Measurements from ENCODE around the gene MARCKS.

The MARCKS gene

GRCh38 chr6:113854531-113855499 is 2.3 kb upstream of the MARCKS start:
- DNase-seq: no peak

DNA sequence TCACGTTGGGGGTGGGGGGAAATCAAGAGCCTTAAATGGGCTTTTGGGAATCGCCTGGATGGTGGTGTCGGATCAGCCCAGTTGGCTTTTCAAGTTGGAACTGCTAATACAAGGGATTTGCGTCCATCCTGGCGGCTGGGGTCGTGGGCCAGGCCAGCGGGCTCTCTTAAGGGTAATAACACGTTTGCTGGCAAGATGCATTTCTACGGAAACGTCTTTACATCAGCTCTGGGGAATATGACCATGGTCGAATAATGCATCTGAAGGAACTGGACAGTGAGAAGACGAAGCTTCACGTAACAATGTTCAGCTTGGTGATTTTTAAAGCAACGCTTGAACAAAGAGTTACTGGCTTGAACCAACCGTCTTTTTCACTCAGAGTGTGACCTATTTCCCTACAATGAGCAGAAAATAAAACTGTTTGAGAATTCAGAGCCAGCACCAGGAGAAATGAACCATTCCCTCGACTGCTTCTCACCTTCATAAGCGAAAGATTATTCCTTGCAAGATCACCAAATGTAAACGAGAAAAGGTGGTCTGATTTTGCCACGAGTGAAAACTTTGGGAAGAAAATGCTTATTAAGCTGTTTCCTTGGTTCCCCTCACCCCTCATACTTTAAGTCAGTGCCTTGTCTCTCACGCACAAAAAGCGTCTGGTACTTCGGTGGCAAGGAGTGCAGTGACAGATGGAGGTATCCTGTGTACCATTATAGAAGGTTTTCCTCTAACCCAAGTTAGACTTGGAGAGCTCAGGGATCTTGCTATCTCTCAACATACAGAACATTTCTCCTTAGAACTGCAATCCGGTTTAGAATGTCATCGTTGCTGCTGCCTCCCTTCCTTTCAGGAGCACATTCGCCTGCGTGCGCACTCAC is 1.4 kb upstream of the MARCKS start:
- no peak for DNase-seq

- no peak for DNase-seq
These were observed 845 bp upstream of the MARCKS start for GRCh38 chr6:113856375-113856624.

DNA sequence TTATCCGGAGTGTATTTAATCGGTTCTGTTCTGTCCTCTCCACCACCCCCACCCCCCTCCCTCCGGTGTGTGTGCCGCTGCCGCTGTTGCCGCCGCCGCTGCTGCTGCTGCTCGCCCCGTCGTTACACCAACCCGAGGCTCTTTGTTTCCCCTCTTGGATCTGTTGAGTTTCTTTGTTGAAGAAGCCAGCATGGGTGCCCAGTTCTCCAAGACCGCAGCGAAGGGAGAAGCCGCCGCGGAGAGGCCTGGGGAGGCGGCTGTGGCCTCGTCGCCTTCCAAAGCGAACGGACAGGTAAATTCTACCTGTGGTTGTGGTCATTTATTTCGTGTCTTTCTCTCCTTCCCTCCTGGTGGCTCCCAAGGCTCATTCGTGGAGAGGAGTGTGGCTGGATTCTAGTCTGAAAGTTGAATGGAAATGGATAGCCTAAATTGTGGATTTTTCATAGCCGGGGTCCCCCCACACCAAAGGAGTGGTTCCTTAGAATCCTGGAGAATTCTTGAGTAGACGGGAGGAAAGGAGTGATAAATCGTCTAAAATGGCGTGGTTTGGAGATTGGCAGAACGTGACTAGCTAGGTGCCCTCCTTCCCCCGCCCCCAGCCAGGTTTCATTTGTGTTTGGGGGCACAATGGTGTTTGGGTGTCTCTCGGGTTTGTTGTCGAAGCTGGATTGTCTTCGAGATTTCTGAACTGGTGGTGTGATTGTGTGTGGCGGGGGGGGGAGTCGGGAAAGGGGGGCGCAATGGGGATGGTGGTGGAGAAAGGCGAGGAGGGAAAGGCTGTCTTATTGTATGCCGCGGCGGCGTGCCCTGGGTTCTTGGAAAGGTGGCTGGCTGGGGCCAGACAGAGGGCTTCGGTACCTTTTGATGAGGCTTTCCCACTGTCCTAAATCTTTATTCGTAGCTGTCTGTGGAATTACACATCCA is 673 bp downstream of the MARCKS start:
- DNase-seq: no peak

DNA sequence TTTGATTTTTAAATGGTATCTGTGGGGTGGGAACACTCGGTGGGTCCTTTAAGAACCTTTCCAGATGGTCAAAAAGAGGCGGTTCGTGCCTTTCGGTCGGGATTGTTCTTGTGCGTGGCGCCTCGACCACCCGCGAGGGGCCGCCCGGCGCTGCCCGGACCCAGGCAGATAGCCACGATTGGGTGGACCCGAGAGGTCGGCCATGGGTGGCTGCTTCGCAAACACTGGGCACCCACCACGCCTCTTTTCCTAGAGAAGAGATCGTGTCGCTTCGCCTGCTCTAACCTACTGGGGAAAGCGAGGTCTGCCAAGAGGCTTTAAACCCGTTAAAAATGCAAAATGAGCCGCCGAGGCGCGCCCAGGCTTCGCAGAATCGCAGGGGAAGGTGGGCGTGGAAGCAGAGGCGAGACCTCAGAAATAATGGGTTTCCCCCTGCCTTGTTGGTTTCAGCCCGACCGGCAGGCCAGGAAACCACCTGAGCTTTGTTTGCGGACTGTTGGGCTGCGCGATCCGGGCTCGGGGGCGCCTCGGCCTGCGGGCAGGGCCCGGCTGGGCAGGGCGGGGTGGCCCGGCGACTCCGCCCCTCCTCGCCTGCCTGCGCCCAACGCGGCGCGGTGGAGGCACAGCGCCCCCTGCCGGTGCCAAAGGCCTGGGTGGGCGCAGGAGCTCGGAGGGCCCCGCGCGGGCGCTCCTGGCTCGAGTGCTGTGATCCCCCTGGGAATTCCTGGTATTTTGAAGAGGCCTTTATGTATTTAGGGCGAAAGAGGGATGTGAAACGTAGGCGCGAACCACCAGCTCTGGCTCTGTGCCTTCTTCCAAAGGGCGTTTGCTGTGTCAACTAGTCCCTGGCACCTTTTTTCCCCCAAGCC is 1.6 kb downstream of the MARCKS start:
- peak; percentile 49 for DNase-seq

- no peak for DNase-seq
These were observed 2.4 kb downstream of the MARCKS start for GRCh38 chr6:113859349-113860180.

DNA sequence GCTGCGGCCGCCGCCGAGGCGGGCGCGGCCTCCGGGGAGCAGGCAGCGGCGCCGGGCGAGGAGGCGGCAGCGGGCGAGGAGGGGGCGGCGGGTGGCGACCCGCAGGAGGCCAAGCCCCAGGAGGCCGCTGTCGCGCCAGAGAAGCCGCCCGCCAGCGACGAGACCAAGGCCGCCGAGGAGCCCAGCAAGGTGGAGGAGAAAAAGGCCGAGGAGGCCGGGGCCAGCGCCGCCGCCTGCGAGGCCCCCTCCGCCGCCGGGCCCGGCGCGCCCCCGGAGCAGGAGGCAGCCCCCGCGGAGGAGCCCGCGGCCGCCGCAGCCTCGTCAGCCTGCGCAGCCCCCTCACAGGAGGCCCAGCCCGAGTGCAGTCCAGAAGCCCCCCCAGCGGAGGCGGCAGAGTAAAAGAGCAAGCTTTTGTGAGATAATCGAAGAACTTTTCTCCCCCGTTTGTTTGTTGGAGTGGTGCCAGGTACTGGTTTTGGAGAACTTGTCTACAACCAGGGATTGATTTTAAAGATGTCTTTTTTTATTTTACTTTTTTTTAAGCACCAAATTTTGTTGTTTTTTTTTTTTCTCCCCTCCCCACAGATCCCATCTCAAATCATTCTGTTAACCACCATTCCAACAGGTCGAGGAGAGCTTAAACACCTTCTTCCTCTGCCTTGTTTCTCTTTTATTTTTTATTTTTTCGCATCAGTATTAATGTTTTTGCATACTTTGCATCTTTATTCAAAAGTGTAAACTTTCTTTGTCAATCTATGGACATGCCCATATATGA is 3.2 kb downstream of the MARCKS start:
- DNase-seq: no peak

DNA sequence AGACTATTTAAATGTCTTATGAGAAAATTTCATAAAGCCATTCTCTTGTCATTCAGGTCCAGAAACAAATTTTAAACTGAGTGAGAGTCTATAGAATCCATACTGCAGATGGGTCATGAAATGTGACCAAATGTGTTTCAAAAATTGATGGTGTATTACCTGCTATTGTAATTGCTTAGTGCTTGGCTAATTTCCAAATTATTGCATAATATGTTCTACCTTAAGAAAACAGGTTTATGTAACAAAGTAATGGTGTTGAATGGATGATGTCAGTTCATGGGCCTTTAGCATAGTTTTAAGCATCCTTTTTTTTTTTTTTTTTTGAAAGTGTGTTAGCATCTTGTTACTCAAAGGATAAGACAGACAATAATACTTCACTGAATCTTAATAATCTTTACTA is 5.0 kb downstream of the MARCKS start:
- DNase-seq: no peak

- no peak for DNase-seq
These were observed 13.8 kb downstream of the MARCKS start for GRCh38 chr6:113870917-113871316.

DNA sequence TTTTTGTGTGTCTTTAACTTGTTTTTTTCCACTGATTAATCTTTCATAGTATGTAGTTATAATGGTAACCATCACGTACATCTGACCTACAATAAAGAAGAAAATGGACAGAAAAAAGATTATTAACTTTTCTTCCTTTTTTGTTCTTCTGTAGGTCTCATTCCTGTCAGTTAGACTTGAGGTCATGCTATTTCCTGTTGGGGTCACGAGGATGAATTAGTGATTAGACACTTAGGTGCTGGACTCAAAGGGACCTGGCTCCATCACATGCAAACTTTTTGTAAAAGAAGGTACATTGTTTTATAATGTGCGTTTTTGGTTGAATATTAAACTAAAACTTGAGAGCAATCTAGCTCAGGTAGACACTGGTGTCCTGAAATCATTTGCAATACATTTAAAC is 14.8 kb downstream of the MARCKS start:
- no peak for DNase-seq

DNA sequence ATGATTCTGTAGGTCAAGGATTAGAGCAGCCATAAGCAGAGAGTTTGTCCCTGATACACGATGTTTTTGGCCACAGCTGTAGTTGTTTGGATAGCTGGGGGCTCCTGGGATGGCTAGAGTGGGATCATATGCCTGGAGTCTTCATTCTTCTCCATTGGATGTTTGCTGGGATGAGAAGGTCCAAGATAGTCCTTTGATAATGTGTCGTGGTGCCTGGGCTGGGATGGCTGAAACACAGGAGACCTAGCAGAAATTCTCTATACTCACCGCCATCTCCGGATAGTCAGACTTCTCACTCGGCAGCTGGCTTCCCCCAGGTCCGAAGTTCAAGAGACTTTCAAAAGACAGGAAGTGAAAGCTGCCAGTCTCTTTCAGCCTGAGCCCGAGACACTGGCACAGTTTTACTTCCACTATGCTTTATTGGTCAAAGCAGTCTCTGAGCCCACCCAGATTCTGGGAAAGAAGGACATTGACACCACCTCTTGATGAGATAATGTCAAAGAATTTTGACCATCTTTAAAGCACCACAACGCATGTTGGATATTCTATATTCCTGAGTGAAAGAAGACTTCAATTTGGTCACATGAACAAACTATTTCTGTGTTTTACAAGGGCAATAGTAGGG is 16.0 kb downstream of the MARCKS start:
- DNase-seq: no peak

- DNase-seq: no peak
These were observed 18.3 kb downstream of the MARCKS start for GRCh38 chr6:113875470-113875869.

- DNase-seq: no peak
These were observed 19.6 kb downstream of the MARCKS start for GRCh38 chr6:113876695-113877094.

DNA sequence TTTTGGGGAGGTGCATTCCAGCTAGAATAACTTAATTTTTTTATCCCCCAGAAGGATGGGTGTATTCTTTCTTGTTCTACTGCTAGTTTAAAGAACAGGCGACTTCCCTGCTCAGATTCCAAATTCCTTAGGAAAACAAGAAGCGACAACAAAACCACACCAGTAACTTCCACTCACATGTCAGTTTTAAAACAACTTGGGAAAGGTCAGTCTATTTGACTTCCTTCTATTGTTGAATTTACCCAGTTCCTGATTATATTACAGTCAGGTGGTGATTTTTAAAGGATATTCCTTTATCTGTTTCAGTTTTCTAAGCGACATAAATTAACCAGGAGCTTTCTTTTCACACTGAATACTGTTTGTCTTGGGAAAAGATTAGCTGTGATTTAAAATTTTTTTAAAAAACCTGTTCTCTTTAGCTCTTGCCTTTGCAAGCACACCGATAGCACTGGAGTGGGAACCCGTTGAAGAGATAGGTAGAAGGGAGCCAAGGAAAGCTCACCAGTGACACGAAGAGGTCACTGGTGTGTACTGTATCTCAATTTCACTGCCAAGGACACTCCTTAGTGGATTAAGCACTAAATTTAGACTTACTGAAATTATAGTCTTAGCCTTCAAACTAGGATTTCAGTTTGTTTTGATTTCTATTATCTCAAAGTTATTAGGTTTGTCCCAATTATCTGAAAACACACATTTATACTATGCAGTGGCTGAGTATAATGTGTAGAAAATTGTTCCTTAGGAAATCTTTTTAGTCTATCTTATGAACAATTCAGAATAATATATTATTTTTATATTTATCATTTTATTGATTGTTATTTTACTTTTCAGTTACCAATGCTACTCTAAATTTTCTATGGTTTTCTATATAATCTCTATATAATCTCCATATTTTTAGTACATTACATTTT is 22.3 kb downstream of the MARCKS start:
- no peak for DNase-seq

DNA sequence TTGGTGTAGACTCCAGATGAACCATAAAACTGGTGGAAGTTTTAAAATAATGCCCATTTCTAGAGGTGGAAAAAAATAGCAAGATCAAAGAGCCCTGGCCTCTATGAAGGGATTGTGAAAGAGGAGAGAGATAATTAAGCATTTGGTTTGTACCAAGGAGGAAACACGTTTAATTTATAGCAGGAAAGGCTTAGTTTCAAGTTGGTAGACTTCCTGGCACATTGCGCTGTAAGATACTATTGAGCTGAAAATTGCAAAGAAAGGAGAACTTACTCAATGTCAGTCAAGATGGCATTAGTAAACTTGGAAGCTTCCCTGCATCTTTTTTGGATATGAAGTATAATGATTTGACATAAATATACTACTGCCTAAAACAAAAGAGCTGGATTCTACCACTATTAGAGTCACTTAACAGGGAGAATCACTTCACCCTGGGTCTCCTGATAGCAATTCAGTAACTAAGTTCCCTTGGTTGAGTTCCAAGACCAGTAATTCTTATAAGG is 24.4 kb downstream of the MARCKS start:
- no peak for DNase-seq

DNA sequence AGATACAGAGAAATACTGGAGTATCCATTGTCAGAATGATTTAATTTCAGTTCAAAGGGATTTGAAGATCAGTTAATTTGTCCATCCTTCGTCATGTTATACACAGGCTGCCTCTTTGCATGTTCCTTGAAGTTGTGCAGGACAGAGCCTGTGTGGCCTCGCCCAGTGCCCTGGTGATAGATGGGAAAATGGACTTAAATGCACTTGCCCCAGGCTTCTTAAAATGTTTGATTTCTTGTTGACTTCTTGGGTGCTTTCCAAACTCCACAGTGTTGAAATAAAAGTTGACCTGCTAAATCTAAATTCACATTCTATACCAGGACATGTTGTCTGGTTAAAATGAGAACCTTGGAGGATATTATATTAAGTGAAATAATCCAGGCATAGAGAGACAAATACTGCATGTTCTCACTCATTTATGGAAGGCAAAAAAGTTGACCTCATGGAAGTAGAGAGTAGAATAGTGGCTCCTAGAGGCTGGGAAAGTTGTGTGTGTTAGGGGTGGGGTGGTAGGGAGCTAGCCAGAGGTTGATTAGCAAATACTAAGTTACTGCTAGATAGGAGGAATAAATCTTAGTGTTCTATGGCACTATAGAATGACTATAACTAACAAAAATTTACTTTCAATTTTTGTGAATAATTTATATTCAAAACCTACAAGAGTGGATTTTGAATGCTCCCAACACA is 25.3 kb downstream of the MARCKS start:
- no peak for DNase-seq

GRCh38 chr6:113884011-113884410 is 26.9 kb downstream of the MARCKS start:
- DNase-seq: no peak

DNA sequence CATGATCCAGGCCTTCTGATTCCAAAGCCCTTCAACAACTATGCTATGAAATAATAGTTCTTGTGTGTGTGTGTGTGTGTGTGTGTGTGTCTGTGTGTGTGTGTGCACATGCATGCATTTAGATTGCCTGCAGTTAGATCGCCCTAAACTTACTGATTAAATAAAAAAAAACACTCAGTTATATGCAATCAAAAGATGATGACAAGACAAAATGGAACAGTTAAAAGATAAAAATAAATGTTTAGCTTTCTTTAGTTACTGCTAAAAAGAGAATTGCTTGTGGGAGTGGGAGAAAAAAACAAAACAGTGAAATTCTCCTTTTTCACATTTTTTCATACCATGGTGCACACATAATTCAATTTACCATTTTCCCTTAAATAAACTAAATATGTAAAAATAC is 29.4 kb downstream of the MARCKS start:
- DNase-seq: no peak

Data from effector CD4-positive, alpha-beta T cell (primary cell).